Measurements from ENCODE around the gene GNAL.

DNA sequence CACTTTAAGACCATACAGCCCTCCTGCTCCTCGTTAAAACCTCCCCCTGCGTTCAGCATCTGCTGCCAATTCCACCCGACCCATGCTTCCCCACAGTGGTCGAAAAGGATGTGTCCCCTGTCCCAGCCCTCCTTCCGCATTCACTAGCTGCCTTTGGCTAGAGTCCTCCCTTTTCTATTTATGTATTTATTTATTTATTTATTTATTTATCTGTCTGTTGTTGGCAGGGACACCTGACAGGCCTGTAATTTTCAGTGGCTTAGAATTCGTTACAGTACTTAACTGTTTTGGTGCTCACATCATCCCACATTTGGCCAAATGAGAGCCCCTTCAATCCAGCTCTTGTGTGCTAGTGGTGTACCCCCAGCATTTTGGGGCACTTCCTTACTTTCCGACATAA, 50.8 kb downstream of the GNAL start:
- TF ChIP-seq POLR2AphosphoS5 (IDR thresholded peaks at IDR 0.05) = no peak
- no peak for TF ChIP-seq CTCF (IDR thresholded peaks at IDR 0.05)
- TF ChIP-seq POLR2A (IDR thresholded peaks at IDR 0.05) = no peak
- TF ChIP-seq EP300 (IDR thresholded peaks at IDR 0.05) = no peak
